Astrocyte of the cerebellum (primary cell): ENCODE measurements around the gene SBNO1.
"Not testable (repeated sequence)": the region's sequence is repeated elsewhere in the genome, so short reads cannot be mapped to it uniquely, and the experiment has no call there.

Source experiments
- DNase-seq: peaks from one replicate; pipeline ENCODE4 v3.0.0-alpha.2; 2011; ENCODE audit warnings: low read depth
- H3K4me3 ChIP-seq: 2 replicates; pipeline ENCODE4 v1.5.1; 2011; ENCODE audit warnings: mild to moderate bottlenecking, low read depth, low read length, moderate library complexity
- CTCF ChIP-seq: IDR thresholded peaks from 2 replicates; pipeline ENCODE4 v1.5.1; 2012; ENCODE audit warnings: low read length, low read depth, moderate library complexity, mild to moderate bottlenecking; ENCODE audit errors: missing control alignments
- in situ Hi-C: cut with HindIII; loops from 2 replicates; pipeline ENCODE4 v1.10.0; 2017; ENCODE audit warnings: low sequenced_read_pairs

Gene SBNO1

GRCh38 chr12:123335490-123335889 lies 29.2 kb downstream of the SBNO1 start:
- in situ Hi-C loops, result no loop called here
- no peak for DNase-seq
- no peak for TF ChIP-seq CTCF
- H3K4me3 ChIP-seq, result no peak overlapping the region

GRCh38 chr12:123329799-123330198 lies 34.8 kb downstream of the SBNO1 start:
- H3K4me3 ChIP-seq, result no peak overlapping the region
- no peak for DNase-seq
- in situ Hi-C loops, result no loop called here
- no peak for TF ChIP-seq CTCF

GRCh38 chr12:123319826-123320225 lies 44.8 kb downstream of the SBNO1 start:
- no peak overlapping the region for H3K4me3 ChIP-seq
- no peak for TF ChIP-seq CTCF
- DNase-seq, result no peak
- in situ Hi-C loops, result no loop called here

GRCh38 chr12:123319273-123319672 lies 45.4 kb downstream of the SBNO1 start:
- no peak for TF ChIP-seq CTCF
- DNase-seq, result no peak
- in situ Hi-C loops, result no loop called here
- no peak overlapping the region for H3K4me3 ChIP-seq

- DNase-seq, H3K4me3 ChIP-seq, in situ Hi-C loops: not testable (repeated sequence)
These were observed 51.6 kb downstream of the SBNO1 start for GRCh38 chr12:123313046-123313445.

- DNase-seq, result no peak
- no peak overlapping the region for H3K4me3 ChIP-seq
- TF ChIP-seq CTCF, result no peak
- in situ Hi-C loops, result no loop called here
These were observed 58.4 kb downstream of the SBNO1 start for GRCh38 chr12:123306200-123306599.

GRCh38 chr12:123305136-123305535 lies 59.5 kb downstream of the SBNO1 start:
- DNase-seq, result no peak
- TF ChIP-seq CTCF, result no peak
- H3K4me3 ChIP-seq, result no peak overlapping the region
- in situ Hi-C loops, result no loop called here
